Gastrocnemius medialis (tissue), 4 donors: ENCODE measurements around the gene ZNF860. TPM values are rescaled to one million over a fixed set of nuclear protein-coding genes. Genes with fewer than 3 reads are reported as not detected.

Source experiments
- ATAC-seq, 2 donors: fragments of 150-250 bp; one replicate each; pipeline ENCODE4 v1.9.1; 2016
- DNase-seq, 2 donors: peaks; one replicate each; pipeline ENCODE4 v3.0.0-alpha.2; 2019
- H3K27ac ChIP-seq, 4 donors: fragments of 200-600 bp; sonication (generic); 1 replicate in 1 of 4; 2 replicates in 3 of 4; pipeline ENCODE4 v1.5.1; 2016 to 2018; ENCODE audit warnings: mild to moderate bottlenecking in 2 of 4, moderate library complexity in 1 of 4
- H3K27me3 ChIP-seq, 3 donors: fragments of 200-600 bp; sonication (generic) in 2 of 3; 1 replicate in 1 of 3; 2 replicates in 2 of 3; pipeline versions ENCODE4 v1.5.1 to v1.6.0; 2016 to 2019; ENCODE audit warnings: mild to moderate bottlenecking in 1 of 3, moderate library complexity in 1 of 3
- H3K36me3 ChIP-seq, 2 donors: fragments of 200-600 bp; sonication (generic) in 1 of 2; one replicate each; pipeline ENCODE4 v1.5.1; 2017 to 2018
- H3K4me1 ChIP-seq, 2 donors: fragments of 200-600 bp; sonication (generic) in 1 of 2; one replicate each; pipeline ENCODE4 v1.5.1; 2016 to 2017; ENCODE audit warnings: mild to moderate bottlenecking in 2 of 2
- H3K4me3 ChIP-seq, 4 donors: fragments of 200-600 bp; sonication (generic) in 3 of 4; 1 replicate in 1 of 4; 2 replicates in 3 of 4; pipeline ENCODE4 v1.5.1; 2016 to 2019; ENCODE audit warnings: mild to moderate bottlenecking in 2 of 4
- H3K9me3 ChIP-seq, 3 donors: fragments of 200-600 bp; sonication (generic) in 2 of 3; 1 replicate in 1 of 3; 2 replicates in 2 of 3; pipeline ENCODE4 v1.5.1; 2016 to 2019
- POLR2A ChIP-seq, 2 donors: fragments of 450-650 bp; IDR thresholded peaks; one replicate each; pipeline ENCODE4 v1.6.1; 2017; ENCODE audit warnings: antibody characterized with exemption in 2 of 2, mild to moderate bottlenecking in 2 of 2, moderate library complexity in 2 of 2
- in situ Hi-C, 4 donors: fragments of 200-750 bp; cut with MboI; loops; one replicate each; pipeline versions ENCODE4 v1.15.0 to v1.8.0; 2017; ENCODE audit warnings: low sequenced_read_pairs in 4 of 4
- intact Hi-C: fragments of 100-400 bp; cut with DNase I; formaldehyde crosslinking; loops from one replicate; pipeline ENCODE4 v1.15.1; 2023; ENCODE audit warnings: low total_unique reads
- total RNA-seq, 4 donors: library from RNA; depleted of rRNA; stranded (reverse); fragments of >200 nt; gene quantifications; one replicate each; pipeline versions ENCODE4 v1.1.0 to v1.2.3, GENCODE V29; 2016
- TF ChIP-seq, protein P1 (sequence below), 5 experiments: fragments of 450-650 bp in 3 of 5; fragments of 200-600 bp in 2 of 5; sonication (generic) in 2 of 5; IDR thresholded peaks in 4 of 5; conservative IDR thresholded peaks in 1 of 5; 1 replicate in 4 of 5; 2 replicates in 1 of 5; pipeline ENCODE4 v1.5.1; 2016 to 2019; ENCODE audit warnings: antibody characterized with exemption in 5 of 5, mild to moderate bottlenecking in 3 of 5, moderate library complexity in 3 of 5

ZNF860 gene
- total RNA-seq, 4 donors from 2014 or later, result 0.07 TPM; not detected in 3

- no peak for TF ChIP-seq POLR2A (IDR thresholded peaks at IDR 0.05)
- TF ChIP-seq, protein P1, sequence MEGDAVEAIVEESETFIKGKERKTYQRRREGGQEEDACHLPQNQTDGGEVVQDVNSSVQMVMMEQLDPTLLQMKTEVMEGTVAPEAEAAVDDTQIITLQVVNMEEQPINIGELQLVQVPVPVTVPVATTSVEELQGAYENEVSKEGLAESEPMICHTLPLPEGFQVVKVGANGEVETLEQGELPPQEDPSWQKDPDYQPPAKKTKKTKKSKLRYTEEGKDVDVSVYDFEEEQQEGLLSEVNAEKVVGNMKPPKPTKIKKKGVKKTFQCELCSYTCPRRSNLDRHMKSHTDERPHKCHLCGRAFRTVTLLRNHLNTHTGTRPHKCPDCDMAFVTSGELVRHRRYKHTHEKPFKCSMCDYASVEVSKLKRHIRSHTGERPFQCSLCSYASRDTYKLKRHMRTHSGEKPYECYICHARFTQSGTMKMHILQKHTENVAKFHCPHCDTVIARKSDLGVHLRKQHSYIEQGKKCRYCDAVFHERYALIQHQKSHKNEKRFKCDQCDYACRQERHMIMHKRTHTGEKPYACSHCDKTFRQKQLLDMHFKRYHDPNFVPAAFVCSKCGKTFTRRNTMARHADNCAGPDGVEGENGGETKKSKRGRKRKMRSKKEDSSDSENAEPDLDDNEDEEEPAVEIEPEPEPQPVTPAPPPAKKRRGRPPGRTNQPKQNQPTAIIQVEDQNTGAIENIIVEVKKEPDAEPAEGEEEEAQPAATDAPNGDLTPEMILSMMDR (IDR thresholded peaks at IDR 0.05 in 4 of 5, conservative IDR thresholded peaks at IDR 0.05 in 1 of 5), result no peak
- Histone ChIP-seq H3K4me3 (no peak overlapping the region), H3K27me3 (no peaks in the 10 kb centered on the region), H3K36me3 (no peaks in the 10 kb centered on the region), H3K4me1 (peaks cover 2 to 3% of the 10 kb centered on the region in 2 donors), H3K9me3 (no peaks in the 10 kb centered on the region), H3K27ac (peak overlapping the region; percentile 12 to 64 (median 48))
- in situ Hi-C loops (no loop called here), intact Hi-C loops (no loop called here)
- no peak for ATAC-seq
- no peak for DNase-seq
These were observed 13.1 kb upstream of the ZNF860 start for GRCh38 chr3:31968369-31968926.

DNA sequence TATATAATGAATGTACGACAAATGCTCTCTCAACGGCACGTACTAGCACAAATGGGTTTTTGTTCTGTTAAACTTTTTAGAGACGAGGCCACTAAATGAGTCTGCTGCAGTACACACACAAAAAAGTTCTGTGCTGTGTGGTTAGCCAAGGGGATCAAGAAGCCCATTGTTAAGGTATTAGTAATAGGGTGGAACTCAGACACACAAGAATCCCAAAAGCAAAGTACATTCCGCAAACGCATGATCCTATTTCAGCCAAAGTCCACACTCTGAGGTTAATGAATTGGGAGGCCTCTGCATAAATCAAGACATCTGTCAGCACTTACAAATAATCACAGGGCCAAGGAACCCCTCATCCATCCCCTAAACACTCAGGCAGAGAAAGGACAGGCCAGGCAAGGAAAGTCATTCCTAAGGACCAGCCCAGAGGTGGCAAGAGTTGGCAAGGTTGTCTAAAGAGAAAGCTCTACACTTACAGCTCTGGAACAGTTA is 12.6 kb upstream of the ZNF860 start:
- no peak for TF ChIP-seq POLR2A (IDR thresholded peaks at IDR 0.05)
- TF ChIP-seq, protein P1 (IDR thresholded peaks at IDR 0.05 in 4 of 5, conservative IDR thresholded peaks at IDR 0.05 in 1 of 5), result no peak
- DNase-seq (no peak), ATAC-seq (peak in 1 of 2 donors; percentile 51)
- Histone ChIP-seq H3K36me3 (no peaks in the 10 kb centered on the region), H3K27me3 (no peaks in the 10 kb centered on the region), H3K4me3 (no peak overlapping the region), H3K27ac (peak overlapping the region; percentile 12 to 64 (median 48)), H3K4me1 (peaks cover 2 to 3% of the 10 kb centered on the region in 2 donors), H3K9me3 (no peaks in the 10 kb centered on the region)
- intact Hi-C loops, result no loop called here
- in situ Hi-C loops, result no loop called here

GRCh38 chr3:31971607-31972006 is 9.9 kb upstream of the ZNF860 start:
- Histone ChIP-seq H3K27me3 (no peaks in the 10 kb centered on the region), H3K36me3 (no peaks in the 10 kb centered on the region), H3K27ac (no peak overlapping the region), H3K4me3 (no peak overlapping the region), H3K9me3 (no peaks in the 10 kb centered on the region), H3K4me1 (peaks cover 2 to 3% of the 10 kb centered on the region in 2 donors)
- in situ Hi-C loops, result no loop called here
- intact Hi-C loops, result no loop called here
- TF ChIP-seq, protein P1 (IDR thresholded peaks at IDR 0.05 in 4 of 5, conservative IDR thresholded peaks at IDR 0.05 in 1 of 5), result no peak
- no peak for TF ChIP-seq POLR2A (IDR thresholded peaks at IDR 0.05)
- no peak for ATAC-seq
- DNase-seq, result no peak

DNA sequence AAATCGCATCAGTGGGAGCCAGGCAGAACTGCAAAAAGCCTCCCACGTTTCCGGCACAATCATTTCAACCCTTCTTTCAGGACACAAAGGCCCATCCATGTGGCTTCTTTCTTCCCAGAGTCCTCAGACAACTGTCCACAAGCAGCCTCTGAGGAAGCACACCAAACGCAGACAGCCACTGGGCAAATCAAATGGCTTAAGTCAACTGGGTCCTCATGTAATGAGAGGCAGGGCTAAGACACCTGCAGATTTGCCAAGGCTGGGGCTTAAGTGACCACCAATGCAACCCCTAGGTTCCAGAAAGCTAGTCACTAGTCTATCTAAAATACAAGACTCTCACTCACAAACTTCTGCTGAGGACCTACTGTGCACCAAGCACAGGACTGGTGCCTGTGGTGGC is 8.5 kb upstream of the ZNF860 start:
- H3K27ac ChIP-seq, result no peak overlapping the region
- ATAC-seq, result no peak

More for the DNA sequence above, 8.5 kb upstream of the ZNF860 start:
- Histone ChIP-seq H3K27me3 (peaks cover 0 to 2% (median 2%) of the 10 kb centered on the region in 3 donors), H3K36me3 (no peaks in the 10 kb centered on the region), H3K4me3 (no peak overlapping the region), H3K9me3 (no peaks in the 10 kb centered on the region), H3K4me1 (peaks cover 1 to 3% of the 10 kb centered on the region in 2 donors)
- DNase-seq, result no peak
- TF ChIP-seq, protein P1 (IDR thresholded peaks at IDR 0.05 in 4 of 5, conservative IDR thresholded peaks at IDR 0.05 in 1 of 5), result no peak
- TF ChIP-seq POLR2A (IDR thresholded peaks at IDR 0.05), result no peak
- in situ Hi-C loops (no loop called here), intact Hi-C loops (no loop called here)
